Prostate gland (tissue), 2 donors: ENCODE results near the gene SPATC1L.

ENCODE experiments used
- CTCF ChIP-seq, 4 experiments: fragments of 200-600 bp in 2 of 4; fragments of 450-650 bp in 2 of 4; sonication (generic) in 2 of 4; IDR thresholded peaks; 1 replicate in 3 of 4; 2 replicates in 1 of 4; pipeline ENCODE4 v1.5.1; 2016 to 2019; ENCODE audit warnings: antibody characterized with exemption in 4 of 4, mild to moderate bottlenecking in 2 of 4, moderate library complexity in 2 of 4
- POLR2A ChIP-seq: fragments of 450-650 bp; IDR thresholded peaks from one replicate; pipeline ENCODE4 v1.6.1; 2016; ENCODE audit warnings: antibody characterized with exemption, mild to moderate bottlenecking

GRCh38 chr21:46154955-46155513 lies 29.2 kb downstream of the SPATC1L start:
- TF ChIP-seq POLR2A, result no peak
- no peak for TF ChIP-seq CTCF (IDR thresholded peaks at IDR 0.05)
